Epithelial cell of proximal tubule (primary cell): ENCODE results near the gene RABGAP1L. TPM values are rescaled to one million over a fixed set of nuclear protein-coding genes. Genes with fewer than 3 reads are reported as not detected.
A peak's percentile ranks its signal among the peaks of the same experiment; 100 is the strongest.
"Not testable (repeated sequence)": the region's sequence is repeated elsewhere in the genome, so short reads cannot be mapped to it uniquely, and the experiment has no call there.

ENCODE experiments used
- DNase-seq: peaks from one replicate; pipeline ENCODE4 v3.0.0-alpha.2; 2011; ENCODE audit warnings: low read depth
- H3K4me3 ChIP-seq: 2 replicates; pipeline ENCODE4 v1.5.1; 2011; ENCODE audit warnings: low read depth, mild to moderate bottlenecking, low read length
- total RNA-seq: library from RNA; depleted of rRNA; stranded (reverse); fragments of >200 nt; gene quantifications from 2 replicates; pipeline ENCODE4 v1.2.3, GENCODE V29; 2015
- TF ChIP-seq, protein P1 (sequence below): conservative IDR thresholded peaks from 2 replicates; pipeline ENCODE4 v1.5.1; 2012; ENCODE audit warnings: low read depth, mild to moderate bottlenecking, low read length

RABGAP1L gene
- total RNA-seq, 1 donor from 2014 or later, result 16.3 TPM

DNA sequence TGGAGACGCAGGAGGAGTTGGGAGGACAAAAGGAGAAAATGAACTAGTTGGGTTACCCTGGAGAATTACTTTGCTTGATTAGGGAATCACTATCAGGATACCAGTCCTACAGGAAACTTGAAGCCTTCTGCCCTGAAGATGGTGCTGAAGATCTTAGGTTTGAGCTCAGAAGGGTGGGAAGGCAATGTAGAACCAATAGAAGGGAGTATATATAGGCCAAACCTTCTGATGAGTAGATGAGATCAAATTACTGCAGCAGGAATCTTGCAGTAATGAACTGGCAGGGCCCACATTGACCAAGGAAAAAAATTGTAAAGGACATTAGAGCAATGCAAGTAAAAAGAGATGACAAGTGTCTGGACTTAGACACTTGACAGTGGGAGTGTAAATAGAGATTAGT, 724.1 kb downstream of the RABGAP1L start:
- TF ChIP-seq, protein P1, sequence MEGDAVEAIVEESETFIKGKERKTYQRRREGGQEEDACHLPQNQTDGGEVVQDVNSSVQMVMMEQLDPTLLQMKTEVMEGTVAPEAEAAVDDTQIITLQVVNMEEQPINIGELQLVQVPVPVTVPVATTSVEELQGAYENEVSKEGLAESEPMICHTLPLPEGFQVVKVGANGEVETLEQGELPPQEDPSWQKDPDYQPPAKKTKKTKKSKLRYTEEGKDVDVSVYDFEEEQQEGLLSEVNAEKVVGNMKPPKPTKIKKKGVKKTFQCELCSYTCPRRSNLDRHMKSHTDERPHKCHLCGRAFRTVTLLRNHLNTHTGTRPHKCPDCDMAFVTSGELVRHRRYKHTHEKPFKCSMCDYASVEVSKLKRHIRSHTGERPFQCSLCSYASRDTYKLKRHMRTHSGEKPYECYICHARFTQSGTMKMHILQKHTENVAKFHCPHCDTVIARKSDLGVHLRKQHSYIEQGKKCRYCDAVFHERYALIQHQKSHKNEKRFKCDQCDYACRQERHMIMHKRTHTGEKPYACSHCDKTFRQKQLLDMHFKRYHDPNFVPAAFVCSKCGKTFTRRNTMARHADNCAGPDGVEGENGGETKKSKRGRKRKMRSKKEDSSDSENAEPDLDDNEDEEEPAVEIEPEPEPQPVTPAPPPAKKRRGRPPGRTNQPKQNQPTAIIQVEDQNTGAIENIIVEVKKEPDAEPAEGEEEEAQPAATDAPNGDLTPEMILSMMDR, result peak; percentile 21
- H3K4me3 ChIP-seq, result no peak overlapping the region
- no peak for DNase-seq

DNA sequence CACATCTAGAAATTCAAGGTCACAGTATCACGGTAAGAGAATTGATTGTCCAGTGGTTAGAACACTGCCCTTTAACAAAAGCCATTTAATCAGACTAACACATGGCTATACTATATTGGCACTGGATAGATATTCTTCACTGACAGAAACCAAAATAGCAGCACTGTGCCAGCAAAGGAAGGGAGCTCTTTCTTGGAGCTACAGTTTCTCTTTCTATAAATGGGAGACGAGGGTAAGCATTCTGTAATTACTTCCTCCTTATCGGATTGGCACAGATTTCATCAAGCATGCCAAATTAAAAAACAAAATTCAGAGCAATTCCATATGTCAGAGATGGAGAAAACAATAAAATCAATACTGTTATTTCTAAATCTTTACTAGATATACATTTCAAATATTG, 724.7 kb downstream of the RABGAP1L start:
- TF ChIP-seq, protein P1, result no peak
- no peak for DNase-seq
- H3K4me3 ChIP-seq, result no peak overlapping the region

DNA sequence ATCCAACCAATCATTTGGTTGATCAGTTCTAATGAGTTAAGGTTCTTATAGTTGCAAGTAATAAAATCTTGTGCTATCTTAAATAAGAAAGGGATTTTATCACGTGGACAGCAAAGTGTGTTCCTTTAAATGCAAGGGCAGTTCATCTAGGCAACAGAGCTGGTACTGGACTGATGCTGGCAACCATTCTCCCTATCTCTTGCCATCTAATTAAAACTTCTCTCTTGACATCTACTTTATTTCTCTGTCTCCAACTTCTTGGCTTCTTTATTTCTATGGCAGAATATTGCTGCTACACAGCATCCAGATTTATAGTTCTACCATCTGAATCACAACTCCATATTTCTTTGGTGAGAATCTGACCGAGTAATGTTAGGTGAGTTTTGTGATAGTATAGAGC, 725.2 kb downstream of the RABGAP1L start:
- DNase-seq, result no peak
- no peak overlapping the region for H3K4me3 ChIP-seq
- TF ChIP-seq, protein P1, result no peak

DNA sequence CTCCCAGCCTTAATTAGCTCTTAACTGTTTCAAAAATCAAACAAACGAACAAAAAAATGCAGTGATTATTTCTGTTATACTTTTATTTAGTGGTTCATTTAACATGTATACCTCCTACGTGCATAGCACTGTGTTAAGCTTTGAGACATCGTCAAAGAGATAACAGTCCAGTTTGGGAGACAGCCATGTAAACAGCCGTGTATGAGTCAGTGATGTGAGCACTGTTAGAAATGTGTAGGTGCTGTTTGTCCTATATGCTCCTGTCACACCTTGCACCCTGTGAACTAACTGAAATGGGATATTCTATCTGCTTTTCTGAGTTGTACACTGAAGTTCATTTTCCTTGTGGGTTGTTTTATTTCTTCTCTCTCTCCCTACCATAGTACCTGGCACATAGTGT, 730.7 kb downstream of the RABGAP1L start:
- no peak for DNase-seq

DNA sequence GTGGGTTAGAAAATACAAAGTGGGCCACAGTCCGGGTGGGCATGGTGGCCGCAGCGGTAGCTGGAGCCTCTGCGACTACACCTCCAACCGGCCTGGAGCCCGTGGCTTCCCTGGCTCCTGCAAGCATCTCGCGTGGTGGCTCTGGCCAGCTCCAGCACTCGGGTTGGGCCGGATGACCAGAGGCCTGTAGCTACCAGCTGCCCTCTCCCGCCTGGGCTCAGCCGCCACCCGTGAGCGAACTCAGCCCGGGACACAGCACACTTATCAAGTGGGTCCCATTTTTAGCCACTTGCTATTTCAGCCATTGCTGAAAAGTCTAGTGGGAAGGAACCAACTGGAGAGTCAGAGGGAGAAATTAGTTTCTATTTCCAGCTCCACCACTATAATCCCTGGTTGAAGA, 732.7 kb downstream of the RABGAP1L start:
- no peak overlapping the region for H3K4me3 ChIP-seq
- DNase-seq, result no peak
- TF ChIP-seq, protein P1, result no peak

More for the DNA sequence above, 730.7 kb downstream of the RABGAP1L start:
- H3K4me3 ChIP-seq, result no peak overlapping the region
- TF ChIP-seq, protein P1, result no peak

DNA sequence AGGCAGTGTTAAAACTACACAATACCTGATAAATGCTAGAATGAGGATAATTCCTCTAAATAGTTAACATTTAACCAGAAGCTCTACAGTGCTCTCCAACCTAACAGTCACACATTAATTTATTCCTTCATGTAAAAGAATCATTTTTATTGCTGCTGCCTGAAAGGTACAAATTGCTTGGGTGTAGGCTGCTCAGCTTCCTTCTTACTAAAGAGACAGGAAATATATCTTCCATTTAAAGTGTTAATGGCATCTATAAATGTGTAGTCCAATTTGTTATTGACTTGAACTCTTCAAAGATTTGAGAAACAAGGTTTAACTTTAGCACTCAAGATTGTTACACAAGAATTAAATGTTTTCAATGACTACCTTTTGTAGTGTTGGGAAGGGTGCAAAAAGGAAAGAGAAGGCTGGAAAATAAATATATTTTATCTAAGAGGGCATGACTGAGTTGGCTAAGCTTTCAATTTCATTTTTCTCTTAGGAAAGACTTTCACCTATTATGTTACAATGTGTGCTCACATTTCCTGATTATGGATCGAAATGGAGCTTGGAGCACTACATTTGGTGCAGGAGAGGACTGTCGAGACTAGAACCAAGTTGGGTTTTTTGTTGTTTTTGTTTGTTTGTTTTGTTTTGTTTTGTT, 734.9 kb downstream of the RABGAP1L start:
- DNase-seq, result no peak
- no peak overlapping the region for H3K4me3 ChIP-seq
- TF ChIP-seq, protein P1, result no peak

DNA sequence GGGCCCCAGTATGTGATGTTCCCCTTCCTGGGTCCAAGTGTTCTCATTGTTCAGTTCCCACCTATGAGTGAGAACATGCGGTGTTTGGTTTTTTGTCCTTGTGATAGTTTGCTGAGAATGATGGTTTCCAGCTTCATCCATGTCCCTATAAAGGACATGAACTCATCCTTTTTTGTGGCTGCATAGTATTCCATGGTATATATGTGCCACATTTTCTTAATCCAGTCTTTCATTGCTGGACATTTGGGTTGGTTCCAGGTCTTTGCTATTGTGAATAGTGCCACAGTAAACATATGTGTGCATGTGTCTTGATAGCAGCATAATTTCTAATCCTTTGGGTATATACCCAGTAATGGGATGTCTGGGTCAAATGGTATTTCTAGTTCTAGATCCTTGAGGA, 736.3 kb downstream of the RABGAP1L start:
- not testable (repeated sequence) for H3K4me3 ChIP-seq, DNase-seq
